Upper lobe of right lung (tissue), 1 donor: ENCODE results near the gene VGLL3. TPM values are rescaled to one million over a fixed set of nuclear protein-coding genes. Genes with fewer than 3 reads are reported as not detected.

Experiments
- ATAC-seq: fragments of 200-7000 bp; cut with Tn5 transposase; one replicate; pipeline ENCODE4 v1.9.1; 2020; ENCODE audit warnings: mild to moderate bottlenecking, moderate library complexity
- DNase-seq: peaks from one replicate; pipeline ENCODE4 v3.0.0-alpha.2; 2020
- H3K27ac ChIP-seq: fragments of 200-600 bp; one replicate; pipeline ENCODE4 v1.8.0; 2022
- H3K27me3 ChIP-seq: fragments of 200-600 bp; one replicate; pipeline ENCODE4 v1.8.0; 2022; ENCODE audit warnings: mild to moderate bottlenecking
- H3K36me3 ChIP-seq: fragments of 200-600 bp; one replicate; pipeline ENCODE4 v1.8.0; 2022
- H3K4me1 ChIP-seq: fragments of 200-600 bp; one replicate; pipeline ENCODE4 v1.8.0; 2022
- H3K4me3 ChIP-seq: fragments of 200-600 bp; one replicate; pipeline ENCODE4 v1.8.0; 2022; ENCODE audit warnings: mild to moderate bottlenecking
- H3K9me3 ChIP-seq: fragments of 200-600 bp; one replicate; pipeline ENCODE4 v1.8.0; 2022
- intact Hi-C: fragments of 100-400 bp; cut with DNase I; formaldehyde crosslinking; loops from one replicate; pipeline ENCODE4 v1.11.0; 2022
- total RNA-seq: library from RNA; stranded (reverse); fragmentation: NEBNext Ultra II Directional; extraction: Animal tissue kit (Norgen Biotek cat#: 25700); gene quantifications from one replicate; pipeline ENCODE4 v1.2.1, GENCODE V29; 2021
- TF ChIP-seq, protein P1 (sequence below): fragments of 200-600 bp; IDR thresholded peaks from one replicate; pipeline ENCODE4 v1.8.0; 2022; ENCODE audit warnings: antibody characterized with exemption
- donor health status: DM: no; HTN: yes; CAD: no; lungs with severe emphysema.

Gene VGLL3
- total RNA-seq, 1 donor from 2014 or later, result 61.5 TPM

DNA sequence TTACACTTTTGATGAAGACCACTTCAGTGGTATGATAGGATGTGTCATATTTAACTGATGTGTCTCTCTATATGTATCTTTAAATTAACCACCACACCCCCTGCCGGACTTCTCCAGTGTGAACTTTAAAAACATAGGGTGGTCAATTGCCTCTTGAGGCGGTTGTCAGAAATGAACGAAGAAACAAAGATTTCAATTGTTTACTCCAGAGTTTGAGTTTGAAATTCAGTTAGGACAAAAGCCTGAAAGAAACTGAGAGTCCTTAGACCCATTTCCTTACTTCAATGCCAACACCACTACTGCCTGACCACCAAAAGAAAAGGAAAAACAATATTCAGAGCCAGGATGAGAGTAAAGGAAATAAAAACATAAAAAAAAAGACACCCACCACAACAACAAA lies 40.2 kb downstream of the VGLL3 start:
- ATAC-seq (no peak), DNase-seq (no peak)
- no peaks in the 10 kb centered on the region for H3K4me1 ChIP-seq
- H3K27me3 ChIP-seq, result no peaks in the 10 kb centered on the region
- no peak overlapping the region for H3K4me3 ChIP-seq
- no peaks in the 10 kb centered on the region for H3K9me3 ChIP-seq
- TF ChIP-seq, protein P1, sequence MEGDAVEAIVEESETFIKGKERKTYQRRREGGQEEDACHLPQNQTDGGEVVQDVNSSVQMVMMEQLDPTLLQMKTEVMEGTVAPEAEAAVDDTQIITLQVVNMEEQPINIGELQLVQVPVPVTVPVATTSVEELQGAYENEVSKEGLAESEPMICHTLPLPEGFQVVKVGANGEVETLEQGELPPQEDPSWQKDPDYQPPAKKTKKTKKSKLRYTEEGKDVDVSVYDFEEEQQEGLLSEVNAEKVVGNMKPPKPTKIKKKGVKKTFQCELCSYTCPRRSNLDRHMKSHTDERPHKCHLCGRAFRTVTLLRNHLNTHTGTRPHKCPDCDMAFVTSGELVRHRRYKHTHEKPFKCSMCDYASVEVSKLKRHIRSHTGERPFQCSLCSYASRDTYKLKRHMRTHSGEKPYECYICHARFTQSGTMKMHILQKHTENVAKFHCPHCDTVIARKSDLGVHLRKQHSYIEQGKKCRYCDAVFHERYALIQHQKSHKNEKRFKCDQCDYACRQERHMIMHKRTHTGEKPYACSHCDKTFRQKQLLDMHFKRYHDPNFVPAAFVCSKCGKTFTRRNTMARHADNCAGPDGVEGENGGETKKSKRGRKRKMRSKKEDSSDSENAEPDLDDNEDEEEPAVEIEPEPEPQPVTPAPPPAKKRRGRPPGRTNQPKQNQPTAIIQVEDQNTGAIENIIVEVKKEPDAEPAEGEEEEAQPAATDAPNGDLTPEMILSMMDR, result no peak
- H3K27ac ChIP-seq, result no peak overlapping the region
- no peaks in the 10 kb centered on the region for H3K36me3 ChIP-seq
- intact Hi-C loops, result no loop called here

DNA sequence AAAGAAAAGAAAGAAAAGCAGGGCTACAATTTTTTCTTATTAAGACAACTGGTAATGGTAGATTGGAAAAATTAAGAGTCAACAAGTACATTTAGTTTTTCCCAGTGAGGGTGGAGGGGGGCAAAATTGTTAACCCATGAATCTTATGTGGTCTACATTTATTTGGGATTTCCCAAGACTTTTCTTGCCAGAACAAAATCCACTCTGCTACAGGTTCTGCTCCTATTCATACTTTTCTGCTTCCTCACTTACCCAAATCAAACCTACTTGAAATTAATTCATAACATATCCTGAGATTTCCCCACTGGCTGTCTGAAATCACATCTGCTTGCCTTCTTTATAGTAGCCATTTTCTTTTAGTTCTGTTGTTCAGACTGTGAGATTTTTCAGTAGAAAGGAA lies 41.1 kb downstream of the VGLL3 start:
- intact Hi-C loops, result no loop called here
- ATAC-seq, result no peak

DNA sequence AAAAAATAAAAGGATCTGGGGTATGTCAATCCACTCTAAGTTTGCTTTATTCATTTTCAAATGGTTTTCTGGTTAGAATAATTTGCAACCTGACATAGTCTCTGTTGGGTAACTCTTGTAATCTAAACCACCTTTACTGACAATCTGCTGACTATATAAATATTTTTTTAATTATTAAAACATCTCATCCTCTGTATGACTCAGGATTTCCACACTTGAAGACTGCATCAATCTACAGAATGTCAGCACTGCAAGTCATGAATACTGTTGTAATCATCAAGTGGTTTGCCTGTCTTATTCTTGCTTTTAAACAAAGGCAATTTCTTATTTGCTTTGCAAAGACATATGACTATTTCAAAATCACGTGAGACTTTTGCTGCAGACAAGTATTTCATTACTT lies 42.1 kb downstream of the VGLL3 start:
- H3K27ac ChIP-seq, result no peak overlapping the region
- no peak for ATAC-seq
- H3K36me3 ChIP-seq, result no peaks in the 10 kb centered on the region
- DNase-seq, result no peak
- H3K4me1 ChIP-seq, result no peaks in the 10 kb centered on the region
- H3K4me3 ChIP-seq, result no peak overlapping the region
- TF ChIP-seq, protein P1, result no peak
- no peaks in the 10 kb centered on the region for H3K27me3 ChIP-seq
- no peaks in the 10 kb centered on the region for H3K9me3 ChIP-seq
- intact Hi-C loops, result no loop called here

More for the DNA sequence above, 41.1 kb downstream of the VGLL3 start:
- Histone ChIP-seq H3K9me3 (no peaks in the 10 kb centered on the region), H3K27me3 (no peaks in the 10 kb centered on the region), H3K4me1 (no peaks in the 10 kb centered on the region), H3K36me3 (no peaks in the 10 kb centered on the region), H3K27ac (no peak overlapping the region), H3K4me3 (no peak overlapping the region)
- DNase-seq, result no peak
- TF ChIP-seq, protein P1, result no peak

DNA sequence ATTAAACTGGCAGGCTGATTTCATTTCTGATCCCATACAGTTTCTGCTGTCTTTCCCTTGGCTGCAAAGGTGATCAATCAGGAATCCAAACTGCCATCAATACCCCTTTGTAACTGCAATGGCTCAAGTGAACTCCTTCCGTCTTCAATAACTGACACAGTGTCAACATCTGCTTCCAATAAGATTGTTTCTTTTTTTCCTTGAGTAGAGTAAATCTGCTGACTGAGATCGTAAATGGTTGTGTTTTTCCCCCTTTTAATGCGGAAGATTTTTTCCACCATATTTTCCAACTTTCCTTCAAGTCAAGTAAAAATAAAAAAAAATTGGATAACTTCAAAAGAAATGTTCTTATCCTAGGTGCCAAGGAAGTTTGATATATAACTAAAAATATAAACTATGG lies 48.7 kb downstream of the VGLL3 start:
- no peaks in the 10 kb centered on the region for H3K4me1 ChIP-seq
- TF ChIP-seq, protein P1, result no peak
- H3K4me3 ChIP-seq, result no peak overlapping the region
- no peaks in the 10 kb centered on the region for H3K27me3 ChIP-seq
- no peaks in the 10 kb centered on the region for H3K36me3 ChIP-seq
- no peak overlapping the region for H3K27ac ChIP-seq
- H3K9me3 ChIP-seq, result no peaks in the 10 kb centered on the region
- intact Hi-C loops, result no loop called here
- no peak for ATAC-seq
- DNase-seq, result no peak

DNA sequence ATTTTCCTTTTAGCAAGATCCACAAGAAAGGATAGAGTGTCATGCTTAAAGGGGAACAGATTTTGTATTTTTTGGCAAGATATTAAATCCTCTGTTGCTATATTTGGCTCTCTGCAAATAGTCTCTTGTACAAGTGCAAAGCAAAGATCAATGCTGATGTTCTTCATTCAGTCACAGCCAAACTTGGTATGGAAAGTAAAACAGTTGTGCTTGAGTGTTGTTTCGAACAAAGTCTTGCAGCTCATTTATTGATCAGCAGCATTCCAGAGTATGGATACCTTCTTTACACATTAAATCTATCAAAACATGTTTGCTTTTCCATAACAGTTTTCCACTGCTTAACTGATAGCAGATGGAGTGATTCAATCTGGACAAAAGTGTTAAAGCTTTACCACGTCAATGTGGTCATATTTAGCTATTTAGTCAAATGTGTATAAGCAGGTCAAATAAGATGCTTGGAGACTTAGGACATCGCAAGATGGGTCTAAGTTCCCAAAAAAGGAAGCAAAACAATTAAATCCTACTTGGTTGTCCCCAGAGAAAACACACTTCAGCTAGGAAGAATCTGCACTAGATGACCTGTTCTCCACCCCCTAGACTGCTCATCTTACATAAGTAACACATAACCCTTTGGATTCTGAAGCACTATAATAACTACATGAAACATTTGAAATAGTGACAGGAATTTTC lies 52.4 kb downstream of the VGLL3 start:
- Histone ChIP-seq H3K36me3 (no peaks in the 10 kb centered on the region), H3K4me1 (no peaks in the 10 kb centered on the region), H3K27ac (no peak overlapping the region), H3K27me3 (no peaks in the 10 kb centered on the region), H3K4me3 (no peak overlapping the region), H3K9me3 (no peaks in the 10 kb centered on the region)
- intact Hi-C loops, result no loop called here
- TF ChIP-seq, protein P1, result no peak
- ATAC-seq, result no peak
- DNase-seq, result no peak
